Karpas-422 (cell line): ENCODE results near the gene ZC3HAV1. TPM values are rescaled to one million over a fixed set of nuclear protein-coding genes. Genes with fewer than 3 reads are reported as not detected.
"Not testable (repeated sequence)": the region's sequence is repeated elsewhere in the genome, so short reads cannot be mapped to it uniquely, and the experiment has no call there.

Experiments
- DNase-seq: peaks from one replicate; pipeline ENCODE4 v3.0.0-alpha.2; 2015
- H2AFZ ChIP-seq: fragments of 200-600 bp; sonication (generic); 2 replicates; pipeline ENCODE4 v1.6.1; 2014; ENCODE audit warnings: antibody characterized with exemption, low read length, mixed read lengths
- H3K27ac ChIP-seq: fragments of 200-600 bp; sonication (generic); 2 replicates; pipeline ENCODE4 v1.5.1; 2014; ENCODE audit warnings: mild to moderate bottlenecking, low read length, moderate library complexity
- H3K27me3 ChIP-seq: fragments of 200-600 bp; sonication (generic); 2 replicates; pipeline ENCODE4 v1.6.1; 2014; ENCODE audit warnings: low read length, mixed read lengths
- H3K36me3 ChIP-seq: fragments of 200-600 bp; sonication (generic); 2 replicates; pipeline ENCODE4 v1.6.1; 2014; ENCODE audit warnings: low read length, mixed read lengths; ENCODE audit not compliant: insufficient read depth
- H3K4me1 ChIP-seq: fragments of 200-600 bp; sonication (generic); 2 replicates; pipeline ENCODE4 v1.6.1; 2014; ENCODE audit warnings: mild to moderate bottlenecking, low read length, mixed read lengths
- H3K4me2 ChIP-seq: fragments of 200-600 bp; sonication (generic); 2 replicates; pipeline ENCODE4 v1.6.1; 2014; ENCODE audit warnings: low read length, low read depth, mild to moderate bottlenecking; ENCODE audit not compliant: poor library complexity, severe bottlenecking
- H3K4me3 ChIP-seq: fragments of 200-600 bp; sonication (generic); 2 replicates; pipeline ENCODE4 v1.5.1; 2014; ENCODE audit warnings: mild to moderate bottlenecking, antibody characterized with exemption, low read length, mixed read lengths
- H3K79me2 ChIP-seq: fragments of 200-600 bp; sonication (generic); 2 replicates; pipeline ENCODE4 v1.6.1; 2014; ENCODE audit warnings: mild to moderate bottlenecking, low read length, mixed read lengths
- H3K9ac ChIP-seq: fragments of 200-600 bp; sonication (generic); 2 replicates; pipeline ENCODE4 v1.6.0; 2014; ENCODE audit warnings: low read length
- H3K9me2 ChIP-seq: fragments of 200-600 bp; sonication (generic), shearing (Covaris generic); replicated peaks from 2 replicates; pipeline ENCODE4 v1.6.0; 2014; ENCODE audit warnings: mild to moderate bottlenecking, low read length, moderate library complexity; ENCODE audit not compliant: insufficient read depth
- H3K9me3 ChIP-seq: fragments of 300-700, 200-600 bp; sonication (generic); 2 replicates; pipeline ENCODE4 v1.6.1; 2014; ENCODE audit warnings: low read length, mixed read lengths
- H4K20me1 ChIP-seq: fragments of 200-600 bp; sonication (generic); 2 replicates; pipeline ENCODE4 v1.6.1; 2014; ENCODE audit warnings: mild to moderate bottlenecking, antibody characterized with exemption, low read length, low read depth; ENCODE audit not compliant: insufficient read depth
- total RNA-seq: library from RNA; depleted of rRNA; stranded (reverse); fragments of >200 nt; shearing (Covaris generic); gene quantifications from 2 replicates; pipeline ENCODE4 v1.2.3, GENCODE V29; 2014; ENCODE audit warnings: low replicate concordance

The ZC3HAV1 gene
- total RNA-seq, 1 experiment from 2014 or later: 49.2 TPM

- H3K27me3 ChIP-seq: no peaks in the 10 kb centered on the region
- 0 out of 2 replicates have a peak, but pooled peaks cover 5% of the 10 kb centered on the region for H3K36me3 ChIP-seq
- DNase-seq: no peak
- H3K4me1 ChIP-seq: peaks cover 39% of the 10 kb centered on the region
- no peaks in the 10 kb centered on the region for H3K9me2 ChIP-seq
- H3K79me2 ChIP-seq: peaks cover 54% of the 10 kb centered on the region
- peak overlapping the region; percentile 99 for H3K4me3 ChIP-seq
- peaks cover 11% of the 10 kb centered on the region; the same call in 1 of the 2 replicates for H4K20me1 ChIP-seq
- peak overlapping the region; percentile 84 for H3K27ac ChIP-seq
- H2AFZ ChIP-seq: peak overlapping the region; percentile 46
- no peaks in the 10 kb centered on the region for H3K9me3 ChIP-seq
- H3K9ac ChIP-seq: peak overlapping the region; percentile 98
- peak overlapping the region; percentile 77 for H3K4me2 ChIP-seq
Measured at GRCh38 chr7:139109983-139110411, 477 bp upstream of the ZC3HAV1 start.

GRCh38 chr7:139108266-139109187 is 993 bp downstream of the ZC3HAV1 start:
- Histone ChIP-seq H2AFZ (peak overlapping the region; percentile 46), H3K9me2 (no peaks in the 10 kb centered on the region), H3K79me2 (peaks cover 68% of the 10 kb centered on the region), H3K4me2 (peak overlapping the region; percentile 77), H3K4me1 (peaks cover 39% of the 10 kb centered on the region), H3K9ac (peak overlapping the region; percentile 98), H3K27ac (peak overlapping the region; percentile 84), H3K27me3 (no peaks in the 10 kb centered on the region), H3K9me3 (no peaks in the 10 kb centered on the region), H3K36me3 (peaks cover 9% of the 10 kb centered on the region; the same call in 1 of the 2 replicates), H3K4me3 (peak overlapping the region; percentile 99), H4K20me1 (peaks cover 11% of the 10 kb centered on the region; the same call in 1 of the 2 replicates)
- peak; percentile 79 for DNase-seq

DNA sequence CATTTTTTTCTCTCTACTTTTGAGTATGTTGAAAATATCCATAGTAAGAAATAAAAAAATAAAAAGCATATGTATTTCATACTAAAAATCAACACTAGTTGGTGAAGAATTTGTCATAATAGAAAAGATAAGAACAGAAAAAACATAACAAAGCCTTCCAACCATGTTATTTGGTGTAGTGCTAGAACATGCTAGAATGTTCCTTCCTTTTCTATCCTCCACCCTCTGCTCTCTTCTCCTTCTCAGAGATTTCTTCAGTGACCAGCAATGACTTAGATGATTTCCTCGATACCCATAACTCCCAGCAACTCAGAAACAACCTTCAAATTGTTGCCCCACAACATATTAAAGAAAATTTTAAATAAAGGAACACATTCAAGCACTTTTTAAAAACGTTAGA is 2.6 kb downstream of the ZC3HAV1 start:
- Histone ChIP-seq H3K9me2 (no peaks in the 10 kb centered on the region), H3K27ac (peak overlapping the region; percentile 24; the same call in 1 of the 2 replicates), H4K20me1 (peaks cover 11% of the 10 kb centered on the region; the same call in 1 of the 2 replicates), H3K36me3 (peaks cover 17% of the 10 kb centered on the region), H3K4me2 (peak overlapping the region; percentile 77), H3K4me1 (peaks cover 39% of the 10 kb centered on the region), H3K4me3 (peak overlapping the region; percentile 99), H2AFZ (no peak overlapping the region), H3K79me2 (peaks cover 81% of the 10 kb centered on the region), H3K9ac (peak overlapping the region; percentile 98), H3K27me3 (no peaks in the 10 kb centered on the region), H3K9me3 (no peaks in the 10 kb centered on the region)
- no peak for DNase-seq

DNA sequence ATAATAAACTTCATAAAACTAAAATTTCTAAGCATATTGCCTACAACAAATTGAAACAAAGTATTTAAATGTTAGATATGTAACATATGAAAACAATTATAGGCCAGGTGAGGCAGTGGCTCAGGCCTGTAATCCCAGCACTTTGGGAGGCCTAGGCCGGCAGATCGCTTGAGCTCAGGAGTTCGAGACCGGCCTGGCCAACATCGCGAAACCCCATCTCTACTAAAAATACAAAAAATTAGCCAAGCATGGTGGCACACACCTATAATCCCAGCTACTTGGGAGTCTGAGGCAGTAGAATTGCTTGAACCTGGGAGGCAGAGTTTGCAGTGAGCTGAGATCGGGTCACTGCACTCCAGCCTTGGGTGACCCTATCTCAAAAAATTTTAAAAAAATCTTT is 3.3 kb downstream of the ZC3HAV1 start:
- H3K4me1 ChIP-seq: peaks cover 39% of the 10 kb centered on the region
- peaks cover 84% of the 10 kb centered on the region for H3K79me2 ChIP-seq
- H3K27ac ChIP-seq, DNase-seq, H2AFZ ChIP-seq, H3K9me3 ChIP-seq, H3K27me3 ChIP-seq, H3K9me2 ChIP-seq: not testable (repeated sequence)
- peaks cover 11% of the 10 kb centered on the region; the same call in 1 of the 2 replicates for H4K20me1 ChIP-seq
- peak overlapping the region; percentile 77 for H3K4me2 ChIP-seq
- H3K4me3 ChIP-seq: peak overlapping the region; percentile 99
- peak overlapping the region; percentile 31 for H3K9ac ChIP-seq
- H3K36me3 ChIP-seq: peaks cover 18% of the 10 kb centered on the region

GRCh38 chr7:139105484-139105883 is 4.0 kb downstream of the ZC3HAV1 start:
- Histone ChIP-seq H3K79me2 (peaks cover 86% of the 10 kb centered on the region), H3K4me2 (peak overlapping the region; percentile 77), H4K20me1 (peaks cover 11% of the 10 kb centered on the region; the same call in 1 of the 2 replicates), H3K27ac (0 out of 2 replicates have a peak overlapping the region, but pooled peaks have one; percentile 20), H3K36me3 (peaks cover 18% of the 10 kb centered on the region), H3K27me3 (no peaks in the 10 kb centered on the region), H2AFZ (no peak overlapping the region), H3K9ac (no peak overlapping the region), H3K9me3 (no peaks in the 10 kb centered on the region), H3K4me3 (0 out of 2 replicates have a peak overlapping the region, but pooled peaks have one; percentile 20), H3K4me1 (peaks cover 36% of the 10 kb centered on the region), H3K9me2 (no peaks in the 10 kb centered on the region)
- no peak for DNase-seq

GRCh38 chr7:139104091-139104450 is 5.4 kb downstream of the ZC3HAV1 start:
- H3K4me2 ChIP-seq: no peak overlapping the region
- peaks cover 11% of the 10 kb centered on the region; the same call in 1 of the 2 replicates for H4K20me1 ChIP-seq
- no peak overlapping the region for H2AFZ ChIP-seq
- H3K4me3 ChIP-seq: no peak overlapping the region
- no peak overlapping the region for H3K27ac ChIP-seq
- H3K27me3 ChIP-seq: no peaks in the 10 kb centered on the region
- no peaks in the 10 kb centered on the region for H3K9me3 ChIP-seq
- H3K4me1 ChIP-seq: peaks cover 30% of the 10 kb centered on the region
- peaks cover 86% of the 10 kb centered on the region for H3K79me2 ChIP-seq
- DNase-seq: no peak
- no peaks in the 10 kb centered on the region for H3K9me2 ChIP-seq
- peaks cover 23% of the 10 kb centered on the region for H3K36me3 ChIP-seq
- no peak overlapping the region for H3K9ac ChIP-seq

GRCh38 chr7:139103057-139103815 is 6.3 kb downstream of the ZC3HAV1 start:
- Histone ChIP-seq H3K27ac (no peak overlapping the region), H3K4me1 (peaks cover 30% of the 10 kb centered on the region), H3K4me2 (no peak overlapping the region), H4K20me1 (peaks cover 6% of the 10 kb centered on the region; the same call in 1 of the 2 replicates), H3K9me3 (no peaks in the 10 kb centered on the region), H3K27me3 (no peaks in the 10 kb centered on the region), H3K9me2 (no peaks in the 10 kb centered on the region), H3K9ac (no peak overlapping the region), H2AFZ (no peak overlapping the region), H3K36me3 (peaks cover 27% of the 10 kb centered on the region), H3K4me3 (no peak overlapping the region), H3K79me2 (peaks cover 86% of the 10 kb centered on the region)
- DNase-seq: no peak
